IPS-11a (cell line): ENCODE data around the gene PHC2.

Source experiments
- H3K4me3 ChIP-seq: one replicate; pipeline ENCODE4 v1.5.1; 2013; ENCODE audit warnings: low read depth, low read length, control low read depth

The PHC2 gene

DNA sequence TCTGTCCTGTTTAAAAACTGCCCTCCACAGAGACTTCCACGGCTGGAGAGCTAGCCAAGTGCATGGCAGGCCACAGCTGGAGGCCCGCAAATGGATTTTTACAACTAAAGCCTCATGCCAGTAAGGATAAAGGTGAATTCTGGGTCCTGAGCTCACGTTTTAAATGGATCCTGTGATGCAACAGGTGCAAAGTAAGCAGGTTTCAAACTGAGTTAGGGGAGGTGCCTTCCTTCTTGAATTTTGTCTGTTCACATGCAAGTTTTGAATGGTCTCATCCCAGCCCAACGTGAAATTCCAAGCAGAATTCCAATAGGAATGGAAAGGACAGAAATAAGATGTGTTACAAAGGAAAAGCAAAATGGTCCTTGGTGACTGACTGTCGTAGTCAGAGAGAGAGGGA, 73.8 kb downstream of the PHC2 start:
- H3K4me3 ChIP-seq: no peak overlapping the region

DNA sequence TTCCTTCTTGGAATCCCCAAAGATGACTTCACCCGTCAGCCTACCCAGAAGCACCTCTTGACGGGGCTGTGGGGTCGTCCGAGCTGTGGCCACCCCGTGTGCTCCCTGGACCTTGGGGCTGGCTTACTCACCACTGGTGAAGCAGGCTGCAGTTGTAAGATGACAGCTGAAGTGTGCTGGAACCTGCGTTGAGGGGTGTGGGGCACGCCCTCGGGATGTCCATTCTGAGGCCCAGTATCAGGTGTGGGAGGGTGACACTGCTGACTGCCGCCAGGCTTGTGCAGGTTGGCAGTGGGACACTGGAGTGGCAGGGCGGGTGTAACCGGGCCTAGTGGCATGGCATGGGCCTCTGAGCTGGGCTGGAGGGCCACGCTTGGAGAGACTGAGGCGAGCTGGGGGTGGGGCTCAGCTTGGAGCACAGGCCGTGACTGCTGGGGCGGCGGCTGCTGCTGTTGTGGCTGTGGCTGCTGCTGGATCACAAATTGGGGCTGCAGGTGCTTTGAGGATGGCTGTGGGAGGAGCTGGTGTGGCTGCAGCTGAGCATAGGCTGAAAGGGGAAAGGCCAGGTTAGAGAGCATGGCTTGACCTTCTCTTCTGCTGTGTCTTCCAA, 76.1 kb downstream of the PHC2 start:
- H3K4me3 ChIP-seq: no peak overlapping the region

DNA sequence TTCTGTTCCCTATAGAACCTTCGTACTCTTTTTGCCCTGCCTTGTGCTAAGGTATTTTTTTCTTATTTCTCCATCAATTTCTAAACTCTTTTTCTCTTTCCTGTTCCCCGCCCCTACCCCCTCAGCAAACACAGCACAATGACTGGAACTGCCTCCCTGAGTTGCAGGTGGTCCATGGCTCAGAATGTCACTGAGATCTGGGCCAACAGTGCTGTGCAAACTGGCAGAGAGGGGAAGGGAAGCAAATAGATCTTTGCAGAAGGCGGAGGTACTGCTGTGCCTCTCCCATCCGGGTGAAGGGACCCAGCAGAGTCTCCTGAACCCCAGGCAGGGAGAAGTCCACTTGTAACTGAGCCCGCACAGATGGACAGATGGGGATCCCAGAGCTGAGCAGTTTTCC, 77.4 kb downstream of the PHC2 start:
- no peak overlapping the region for H3K4me3 ChIP-seq

- no peak overlapping the region for H3K4me3 ChIP-seq
Observed at GRCh38 chr1:33351281-33351660, 79.6 kb downstream of the PHC2 start.

- H3K4me3 ChIP-seq: no peak overlapping the region
Observed at GRCh38 chr1:33350611-33351280, 80.1 kb downstream of the PHC2 start.

DNA sequence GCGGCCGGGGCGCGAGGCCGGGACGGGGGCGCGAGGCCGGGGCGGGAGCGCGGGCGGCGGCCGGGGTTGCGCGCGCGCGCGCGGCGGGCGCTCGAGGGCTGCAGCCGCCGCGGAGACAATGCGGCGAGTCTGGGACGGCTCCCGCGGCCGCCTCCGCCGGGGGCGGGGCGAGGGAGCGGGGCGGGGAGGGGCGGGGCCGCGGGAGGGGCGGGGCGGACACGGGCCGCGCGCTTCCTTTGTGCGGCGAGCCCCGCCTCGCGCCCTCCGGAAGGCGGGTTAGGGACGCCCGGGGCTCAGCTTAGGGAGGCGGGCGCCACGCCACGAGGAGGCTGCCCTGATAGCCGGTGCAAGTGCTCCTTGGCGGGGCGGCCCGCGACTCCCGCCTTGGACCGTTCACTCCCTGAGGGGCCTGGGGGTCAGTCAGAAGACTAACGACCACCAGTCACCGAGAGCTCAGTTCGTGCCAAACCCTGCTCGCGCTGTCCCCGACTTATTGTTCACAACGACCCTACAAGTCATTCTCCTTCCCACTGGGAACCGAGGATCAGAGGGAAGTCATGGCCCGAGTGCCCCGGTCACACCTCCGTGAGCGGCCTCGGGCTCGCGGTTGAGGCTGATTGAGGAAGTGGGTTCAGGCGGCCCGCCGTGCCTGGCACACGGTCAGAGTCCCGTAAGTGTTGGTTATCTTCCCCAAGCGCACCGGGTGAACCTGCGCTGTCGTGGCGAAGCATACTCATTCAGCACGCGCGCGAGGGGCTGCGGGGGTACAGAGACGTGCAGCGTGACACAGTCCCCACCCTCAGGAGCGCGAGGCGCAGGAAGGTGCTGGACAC, 80.9 kb downstream of the PHC2 start:
- H3K4me3 ChIP-seq: peak overlapping the region; percentile 31

DNA sequence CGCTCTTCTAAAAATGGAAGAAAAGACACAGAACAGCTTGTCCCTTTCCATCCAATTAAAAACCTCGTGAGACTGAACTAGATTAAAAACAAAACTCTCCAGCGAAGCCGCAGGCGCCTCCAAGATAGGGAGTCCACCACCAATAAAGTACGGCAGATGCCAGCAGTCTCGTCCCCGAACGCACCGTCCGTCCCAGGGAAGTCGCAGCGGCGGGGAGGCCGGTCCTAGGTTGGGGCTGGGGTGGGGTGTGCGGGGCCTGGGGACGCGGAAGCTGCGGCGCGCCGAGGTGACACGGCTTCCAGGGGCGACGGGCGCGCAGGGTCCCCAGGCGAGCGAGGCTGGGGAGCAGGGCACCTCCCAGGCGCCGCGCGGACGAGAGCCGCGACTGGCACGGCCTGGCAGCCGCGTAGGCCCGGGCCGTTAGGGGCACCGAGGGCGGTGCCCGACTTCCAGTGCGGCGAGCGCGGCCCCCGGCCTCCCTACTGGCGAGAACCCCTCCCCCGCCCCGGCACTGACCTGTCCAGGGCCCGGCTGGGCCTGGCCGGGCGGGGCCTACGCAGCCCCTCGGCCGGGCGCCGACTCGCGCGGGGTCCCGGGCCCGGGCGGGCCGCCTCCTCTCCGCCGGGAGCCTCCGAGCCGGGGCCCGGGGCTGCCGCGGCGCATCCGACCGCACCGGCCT, 81.7 kb downstream of the PHC2 start:
- peak overlapping the region; percentile 33 for H3K4me3 ChIP-seq

DNA sequence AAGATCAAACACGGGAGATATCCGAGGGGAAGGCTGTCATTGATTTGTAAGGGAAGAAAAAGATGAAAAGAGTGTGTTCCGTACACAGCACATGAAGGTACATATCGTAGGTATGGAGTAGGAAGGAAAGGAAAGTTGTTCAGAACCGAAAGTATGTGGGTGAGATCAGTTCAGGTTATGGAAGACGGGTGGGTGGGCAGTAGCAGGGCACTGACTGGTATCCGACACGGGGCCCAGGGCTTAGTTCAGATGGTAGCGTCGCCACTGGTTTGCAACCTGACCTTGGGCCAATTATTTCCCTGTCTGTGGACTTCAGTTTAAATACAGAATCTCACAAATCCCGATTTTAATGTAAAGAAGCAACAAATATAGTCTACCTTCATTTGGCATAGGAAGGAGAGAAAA, 82.2 kb downstream of the PHC2 start:
- H3K4me3 ChIP-seq: peak overlapping the region; percentile 33

- H3K4me3 ChIP-seq: no peak overlapping the region
Observed at GRCh38 chr1:33348194-33348593, 82.7 kb downstream of the PHC2 start.

DNA sequence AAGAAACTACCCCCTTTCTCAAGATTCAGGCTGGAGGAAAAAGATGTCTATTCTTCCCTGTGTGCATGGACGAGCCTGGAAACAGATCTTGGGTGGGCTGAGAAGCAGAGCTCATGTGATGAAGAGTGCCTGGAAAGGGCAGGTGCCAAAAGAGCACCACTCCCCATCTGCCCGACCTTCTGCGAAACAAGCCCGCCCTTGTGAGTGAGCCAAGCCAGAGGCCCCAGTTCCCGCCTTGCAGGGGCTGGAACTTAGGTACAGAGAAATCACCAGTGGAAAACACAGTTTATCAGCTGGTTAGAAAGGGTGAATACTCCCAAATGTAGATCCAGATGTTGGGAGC, 83.3 kb downstream of the PHC2 start:
- H3K4me3 ChIP-seq: no peak overlapping the region

DNA sequence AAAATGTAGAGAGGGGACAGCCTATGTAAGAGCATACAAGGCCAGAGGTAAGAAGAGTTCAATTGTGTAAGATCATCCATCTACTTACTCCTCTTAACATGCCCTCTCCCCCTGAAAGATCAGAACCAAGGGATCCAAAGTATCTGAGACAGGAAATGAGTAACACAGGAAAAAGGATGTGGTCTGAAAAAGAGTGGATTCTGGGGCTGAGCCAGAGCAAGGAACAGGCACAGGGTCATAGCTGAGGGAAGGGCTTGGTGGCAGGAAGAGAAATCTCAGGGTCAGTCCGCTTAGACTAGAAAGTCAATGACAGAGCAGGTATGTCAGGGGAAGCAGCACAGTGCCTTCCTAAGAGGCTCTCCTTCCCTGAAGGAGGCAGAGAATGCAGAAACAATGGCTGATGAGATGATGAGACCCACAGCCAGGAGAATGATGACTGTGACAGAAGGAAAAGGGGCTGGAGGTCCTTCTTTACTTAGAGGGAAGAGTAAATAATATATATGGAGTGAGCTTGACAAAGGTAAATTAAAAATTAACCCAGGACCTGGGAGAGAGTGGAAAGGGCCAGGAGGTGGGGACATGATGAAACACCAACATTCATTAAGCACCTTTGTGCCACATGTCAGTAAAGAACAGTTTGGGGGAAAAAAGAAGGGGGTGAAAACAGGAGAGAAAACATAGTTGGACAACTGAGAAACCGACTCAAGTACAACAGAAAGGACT, 83.8 kb downstream of the PHC2 start:
- no peak overlapping the region for H3K4me3 ChIP-seq

DNA sequence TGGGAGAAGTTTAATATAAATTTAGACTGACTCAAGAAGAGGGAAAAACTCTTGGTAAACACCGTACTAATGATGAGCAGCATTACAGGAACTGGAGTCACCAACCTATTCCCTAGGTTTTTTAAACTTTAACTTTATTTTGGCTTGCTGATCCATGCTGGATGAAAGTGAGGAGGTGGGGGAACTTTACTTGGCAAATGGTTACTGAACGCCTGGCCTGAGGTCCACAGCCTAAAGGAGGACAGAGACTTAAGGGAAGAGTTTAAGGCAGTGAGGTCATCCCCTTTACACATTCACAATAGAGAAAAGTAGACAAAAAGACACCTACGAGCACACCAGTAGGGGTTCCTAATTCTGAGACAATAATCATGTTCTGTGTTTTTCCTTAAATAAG, 84.4 kb downstream of the PHC2 start:
- no peak overlapping the region for H3K4me3 ChIP-seq

DNA sequence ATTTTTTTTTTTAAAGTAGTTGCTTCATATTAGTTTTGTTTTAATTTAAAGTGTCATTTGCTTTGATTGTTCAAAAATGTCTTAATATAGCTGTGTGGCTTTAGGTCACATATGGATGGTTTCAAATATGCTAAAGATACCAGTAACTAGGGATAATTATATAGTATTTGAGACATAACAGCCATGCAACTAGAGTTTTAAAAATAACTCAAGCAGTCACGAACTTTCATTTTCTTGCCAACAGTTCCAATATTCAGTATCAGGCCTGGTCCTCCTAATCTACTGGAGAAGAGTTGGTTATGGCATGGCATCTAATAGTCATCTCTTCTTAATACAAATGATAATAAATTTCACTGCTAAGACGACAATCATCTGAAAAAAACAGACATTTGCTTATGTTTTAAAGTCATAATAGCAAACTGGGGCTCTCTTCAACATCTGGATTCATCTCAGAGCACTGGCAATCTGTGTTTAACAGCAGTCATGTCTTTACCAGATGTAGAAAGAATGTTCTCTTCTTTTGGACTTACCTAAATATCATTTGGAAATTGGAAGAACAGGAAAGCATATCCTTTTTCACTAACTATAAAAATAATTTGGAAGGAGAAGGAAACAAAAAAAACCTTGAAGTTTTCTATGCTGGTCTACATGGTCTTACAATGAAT, 85.9 kb downstream of the PHC2 start:
- H3K4me3 ChIP-seq: no peak overlapping the region

DNA sequence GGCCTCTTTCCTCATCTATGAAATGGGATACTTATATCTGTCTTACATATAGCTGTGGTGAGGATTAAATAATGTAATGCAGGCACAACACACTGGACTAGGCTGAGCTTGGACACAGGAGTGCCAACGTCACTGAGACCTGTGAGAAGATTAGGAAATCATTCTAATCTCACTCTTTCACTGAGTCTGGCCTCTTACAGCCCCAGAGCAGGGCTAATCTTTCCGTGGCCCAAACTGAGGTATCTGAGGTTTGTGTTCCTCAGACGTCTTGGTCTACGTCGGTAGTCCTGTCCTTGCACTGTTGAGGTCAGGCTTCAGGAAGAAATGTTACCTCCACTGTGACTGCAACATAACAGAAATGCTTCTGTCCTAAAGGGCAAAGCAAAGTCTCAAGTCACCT, 87.4 kb downstream of the PHC2 start:
- H3K4me3 ChIP-seq: no peak overlapping the region

GRCh38 chr1:33342041-33342723, 88.7 kb downstream of the PHC2 start:
- H3K4me3 ChIP-seq: no peak overlapping the region

GRCh38 chr1:33341190-33341589, 89.7 kb downstream of the PHC2 start:
- no peak overlapping the region for H3K4me3 ChIP-seq

DNA sequence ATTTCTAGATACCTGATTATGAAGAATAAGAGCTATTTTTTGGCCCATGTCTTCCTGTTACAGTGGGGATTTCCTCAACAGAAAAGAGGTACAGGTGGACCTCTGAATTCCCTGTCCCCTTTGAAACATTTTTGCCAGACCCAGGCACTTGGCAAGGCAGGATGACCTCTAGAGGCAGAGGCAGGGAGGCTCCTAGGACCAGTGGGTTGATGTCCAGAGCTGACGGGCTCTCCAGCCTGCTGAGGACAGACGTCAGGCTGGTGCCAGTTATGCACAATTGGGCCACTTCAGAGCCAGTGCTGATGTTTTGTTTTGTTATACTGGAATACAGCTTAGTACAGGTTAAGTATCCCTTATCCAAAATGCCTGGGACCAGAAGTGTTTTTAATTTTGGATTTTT, 91.5 kb downstream of the PHC2 start:
- H3K4me3 ChIP-seq: no peak overlapping the region

DNA sequence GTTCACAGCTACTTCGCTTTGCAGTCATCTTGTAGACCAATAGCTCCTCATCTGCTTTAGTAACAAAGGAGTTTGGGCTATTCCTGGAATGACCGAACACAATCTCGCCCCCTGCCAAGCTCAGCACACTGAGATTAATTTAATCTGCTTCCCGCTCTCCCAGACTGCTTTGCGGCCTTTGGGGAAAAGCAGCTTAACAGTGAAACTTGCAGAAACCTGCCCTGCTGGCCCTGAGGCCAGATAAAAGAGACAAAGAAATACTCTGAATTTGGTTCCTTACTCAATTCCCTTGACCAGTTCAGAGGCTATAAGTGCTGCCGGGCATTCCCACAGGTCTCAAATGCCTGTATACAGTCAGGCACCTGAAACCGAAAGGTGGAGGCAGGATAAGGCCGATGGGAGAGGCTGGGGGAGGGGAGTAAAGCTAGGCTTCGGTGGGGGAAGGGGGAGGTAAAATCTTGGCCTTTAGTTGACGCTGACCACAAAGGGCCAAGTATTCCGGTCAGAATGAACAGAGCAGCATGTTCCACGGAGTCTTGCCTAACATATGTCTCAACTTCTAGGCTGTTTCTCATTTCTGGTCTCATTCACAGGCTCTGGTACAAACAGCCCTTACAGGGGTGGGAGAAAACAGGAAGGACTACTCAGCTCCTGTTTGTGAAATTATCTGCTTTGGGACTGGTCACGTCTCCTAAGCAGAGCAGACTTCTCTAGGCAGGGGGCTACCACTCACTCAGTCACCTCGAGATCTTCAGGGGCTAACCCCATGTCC, 92.3 kb downstream of the PHC2 start:
- H3K4me3 ChIP-seq: no peak overlapping the region

DNA sequence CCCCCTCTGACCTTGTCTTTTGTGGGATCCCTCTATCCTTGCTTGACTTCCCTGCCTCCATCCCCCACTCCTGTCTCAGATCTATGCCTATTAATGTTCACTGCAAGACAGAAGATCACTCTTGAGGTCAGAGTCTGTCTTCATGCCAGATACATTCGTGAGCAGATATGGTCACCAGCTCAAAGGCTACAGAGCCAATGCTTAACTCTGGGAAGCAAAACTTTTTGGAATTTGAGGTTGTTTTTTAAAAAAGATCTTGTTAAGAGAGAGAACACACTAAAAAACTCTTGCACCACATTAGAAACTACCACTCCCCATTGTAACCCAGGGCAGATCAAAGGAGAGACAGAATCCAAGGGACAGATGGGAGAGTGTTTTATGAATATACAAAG, 92.9 kb downstream of the PHC2 start:
- no peak overlapping the region for H3K4me3 ChIP-seq
